CD4-positive, alpha-beta T cell (primary cell): Measurements from ENCODE around the gene DERL2. TPM values are rescaled to one million over a fixed set of nuclear protein-coding genes. Genes with fewer than 3 reads are reported as not detected.
A peak's percentile ranks its signal among the peaks of the same experiment; 100 is the strongest.
"Not testable (repeated sequence)": the region's sequence is repeated elsewhere in the genome, so short reads cannot be mapped to it uniquely, and the experiment has no call there.

Source experiments
- ATAC-seq: fragments of 200-7000 bp; cut with Tn5 transposase; one replicate; pipeline ENCODE4 v1.10.0; 2022; ENCODE audit warnings: mild to moderate bottlenecking; ENCODE audit not compliant: poor library complexity
- CTCF ChIA-PET: fragments of 350-600 bp; sonication (Branson Sonifier 250); formaldehyde crosslinking; loops from one replicate; lab custom pipeline; 2021; ENCODE audit warnings: antibody characterized with exemption, inconsistent platforms; lab: Charles Lee
- POLR2A ChIA-PET: fragments of 350-600 bp; sonication (Branson Sonifier 250); formaldehyde crosslinking; loops from one replicate; lab custom pipeline; 2021; ENCODE audit warnings: antibody characterized with exemption, inconsistent platforms; lab: Charles Lee
- DNase-seq, 14 experiments: peaks; one replicate each; pipeline ENCODE4 v3.0.0-alpha.2; 2013 to 2020; ENCODE audit warnings: mixed read lengths in 2 of 14
- H3K27ac ChIP-seq, 2 donors: one replicate each; pipeline versions ENCODE4 v1.5.1 to v1.7.0; 2013; ENCODE audit warnings: low read length in 2 of 2, low read depth in 1 of 2, mild to moderate bottlenecking in 1 of 2
- H3K27me3 ChIP-seq, 2 experiments: 1 replicate in 1 of 2; 2 replicates in 1 of 2; pipeline versions ENCODE4 v1.6.1 to v1.7.0; 2013; ENCODE audit warnings: low read length in 2 of 2, control low read depth in 1 of 2, mild to moderate bottlenecking in 1 of 2, moderate library complexity in 1 of 2; ENCODE audit not compliant: insufficient read depth in 2 of 2, control insufficient read depth in 1 of 2
- H3K36me3 ChIP-seq: one replicate; pipeline ENCODE4 v1.6.1; 2013; ENCODE audit warnings: low read length, control low read depth; ENCODE audit not compliant: insufficient read depth
- H3K4me1 ChIP-seq: one replicate; pipeline ENCODE4 v1.6.1; 2013; ENCODE audit warnings: low read length, control low read depth; ENCODE audit not compliant: insufficient read depth
- H3K4me3 ChIP-seq: one replicate; pipeline ENCODE4 v1.5.1; 2013; ENCODE audit warnings: mild to moderate bottlenecking, low read length, moderate library complexity
- H3K9me3 ChIP-seq, 2 experiments: 1 replicate in 1 of 2; 2 replicates in 1 of 2; pipeline versions ENCODE4 v1.6.1 to v1.7.0; 2013; ENCODE audit warnings: low read length in 2 of 2, mild to moderate bottlenecking in 2 of 2, control low read depth in 1 of 2, moderate library complexity in 1 of 2; ENCODE audit not compliant: control insufficient read depth in 1 of 2, insufficient read depth in 1 of 2
- H3K27ac Mint-ChIP-seq: one replicate; pipeline ENCODE4 v1.8.0; 2020; ENCODE audit warnings: mixed read lengths
- H3K27me3 Mint-ChIP-seq: one replicate; pipeline ENCODE4 v1.8.0; 2021; ENCODE audit warnings: mixed read lengths
- H3K36me3 Mint-ChIP-seq: one replicate; pipeline ENCODE4 v1.8.0; 2021; ENCODE audit warnings: low read depth, mixed read lengths
- H3K4me1 Mint-ChIP-seq: one replicate; pipeline ENCODE4 v1.8.0; 2021; ENCODE audit warnings: low read depth, mixed read lengths
- H3K4me3 Mint-ChIP-seq: one replicate; pipeline ENCODE4 v1.8.0; 2020; ENCODE audit warnings: mild to moderate bottlenecking, mixed read lengths
- H3K9me3 Mint-ChIP-seq: one replicate; pipeline ENCODE4 v1.8.0; 2020; ENCODE audit warnings: mixed read lengths
- intact Hi-C, 2 experiments: fragments of 100-400 bp; cut with DNase I in 1 of 2; cut with micrococcal nuclease in 1 of 2; formaldehyde crosslinking; loops; one replicate each; pipeline versions ENCODE4 v1.15.1 to v1.9.0; 2023 to 2025; cut with DNase I, micrococcal nuclease
- total RNA-seq, 174 experiments: library from RNA in 2 of 174; stranded (reverse) in 2 of 174; gene quantifications; one replicate each; pipeline ENCODE4 v1.2.3 and lab custom pipeline; 2021 to 2026
- TF ChIP-seq, protein P1 (sequence below): fragments of 200-600 bp; IDR thresholded peaks from one replicate; pipeline ENCODE4 v1.8.0; 2022; ENCODE audit warnings: antibody characterized with exemption, mild to moderate bottlenecking

Gene DERL2
- total RNA-seq, 2 experiments from 2014 or later, result 88.3 to 98.7 TPM

- peaks cover 64% of the 10 kb centered on the region for H3K36me3 ChIP-seq
- no peak overlapping the region for H3K27ac ChIP-seq
- intact Hi-C loops, result loop anchor here in 1 of 2 experiments (10.0 kb wide), 1 partner anchor 150 kb away; the partner anchor contains the start of gene RABEP1
- no peaks in the 10 kb centered on the region for H3K9me3 ChIP-seq
- peaks cover 35% of the 10 kb centered on the region for H3K4me1 Mint-ChIP-seq
- H3K27ac Mint-ChIP-seq, result peak overlapping the region; percentile 27
- no peak overlapping the region for H3K4me3 Mint-ChIP-seq
- ChIA-PET CTCF (no interaction called here), POLR2A (no interaction called here)
- ATAC-seq (no peak), DNase-seq (no peak)
- no peak overlapping the region for H3K4me3 ChIP-seq
- H3K36me3 Mint-ChIP-seq, result peaks cover 76% of the 10 kb centered on the region
- H3K27me3 Mint-ChIP-seq, result no peaks in the 10 kb centered on the region
- TF ChIP-seq, protein P1, sequence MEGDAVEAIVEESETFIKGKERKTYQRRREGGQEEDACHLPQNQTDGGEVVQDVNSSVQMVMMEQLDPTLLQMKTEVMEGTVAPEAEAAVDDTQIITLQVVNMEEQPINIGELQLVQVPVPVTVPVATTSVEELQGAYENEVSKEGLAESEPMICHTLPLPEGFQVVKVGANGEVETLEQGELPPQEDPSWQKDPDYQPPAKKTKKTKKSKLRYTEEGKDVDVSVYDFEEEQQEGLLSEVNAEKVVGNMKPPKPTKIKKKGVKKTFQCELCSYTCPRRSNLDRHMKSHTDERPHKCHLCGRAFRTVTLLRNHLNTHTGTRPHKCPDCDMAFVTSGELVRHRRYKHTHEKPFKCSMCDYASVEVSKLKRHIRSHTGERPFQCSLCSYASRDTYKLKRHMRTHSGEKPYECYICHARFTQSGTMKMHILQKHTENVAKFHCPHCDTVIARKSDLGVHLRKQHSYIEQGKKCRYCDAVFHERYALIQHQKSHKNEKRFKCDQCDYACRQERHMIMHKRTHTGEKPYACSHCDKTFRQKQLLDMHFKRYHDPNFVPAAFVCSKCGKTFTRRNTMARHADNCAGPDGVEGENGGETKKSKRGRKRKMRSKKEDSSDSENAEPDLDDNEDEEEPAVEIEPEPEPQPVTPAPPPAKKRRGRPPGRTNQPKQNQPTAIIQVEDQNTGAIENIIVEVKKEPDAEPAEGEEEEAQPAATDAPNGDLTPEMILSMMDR, result no peak
- no peaks in the 10 kb centered on the region for H3K27me3 ChIP-seq
- H3K4me1 ChIP-seq, result peaks cover 33% of the 10 kb centered on the region
- H3K9me3 Mint-ChIP-seq, result no peaks in the 10 kb centered on the region
Observed at GRCh38 chr17:5434984-5435383, 51.0 kb downstream of the DERL2 start.

DNA sequence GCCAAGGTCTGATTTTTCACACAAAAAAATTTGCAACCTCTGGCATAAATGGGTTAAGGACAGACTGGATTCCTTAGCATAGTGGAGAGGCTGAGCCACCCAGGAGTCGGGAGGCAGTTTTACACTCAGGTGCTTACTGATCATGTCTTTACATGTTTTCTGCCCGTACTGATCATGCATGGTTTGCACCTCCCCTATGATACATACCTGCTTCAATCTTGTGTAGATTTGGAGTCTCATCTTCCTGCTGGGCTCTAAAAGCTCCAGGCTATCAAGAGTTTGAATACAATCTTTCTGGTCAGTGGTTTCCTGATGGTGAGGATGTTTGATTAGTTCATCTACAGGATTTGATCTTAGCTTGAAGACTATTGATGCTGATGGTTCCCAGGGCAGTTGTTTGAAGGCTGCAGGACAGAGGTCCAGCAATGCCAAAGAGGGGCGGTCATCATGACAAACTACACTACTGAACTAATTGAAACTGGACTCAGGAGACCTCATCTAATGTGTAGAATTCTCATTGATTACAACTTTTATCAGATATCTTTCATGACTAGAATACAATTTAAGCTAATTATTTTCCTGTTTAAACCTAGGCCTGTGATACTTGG lies 53.9 kb downstream of the DERL2 start:
- H3K27me3 ChIP-seq, result no peaks in the 10 kb centered on the region
- H3K4me3 ChIP-seq, result no peak overlapping the region
- DNase-seq, result no peak
- Mint-ChIP-seq H3K27ac (peak overlapping the region; percentile 45), H3K4me3 (no peak overlapping the region), H3K9me3 (no peaks in the 10 kb centered on the region), H3K4me1 (peaks cover 10% of the 10 kb centered on the region), H3K27me3 (no peaks in the 10 kb centered on the region), H3K36me3 (peaks cover 92% of the 10 kb centered on the region)
- intact Hi-C loops, result loop anchor here in 1 of 2 experiments (10.0 kb wide), 1 partner anchor 147 kb away; the partner anchor contains the start of gene RABEP1
- no peak for ATAC-seq
- TF ChIP-seq, protein P1, result no peak
- no peaks in the 10 kb centered on the region for H3K9me3 ChIP-seq
- ChIA-PET POLR2A (interaction anchor here (2.1 kb wide), 1 partner anchor 12 kb away, joined by 9 read pairs; the partner anchor contains the start of genes NUP88 and RPAIN), CTCF (no interaction called here)
- peaks cover 11% of the 10 kb centered on the region for H3K4me1 ChIP-seq
- no peak overlapping the region for H3K27ac ChIP-seq
- H3K36me3 ChIP-seq, result peaks cover 84% of the 10 kb centered on the region

- H3K9me3 ChIP-seq, POLR2A ChIA-PET, H3K4me1 Mint-ChIP-seq, H3K27me3 Mint-ChIP-seq, H3K4me1 ChIP-seq, H3K4me3 ChIP-seq, DNase-seq, H3K27me3 ChIP-seq, H3K9me3 Mint-ChIP-seq, H3K27ac ChIP-seq, ATAC-seq, H3K4me3 Mint-ChIP-seq: not testable (repeated sequence)
- intact Hi-C loops, result loop anchor here in 1 of 2 experiments (10.0 kb wide), 1 partner anchor 146 kb away; the partner anchor contains the start of gene RABEP1
- Mint-ChIP-seq H3K36me3 (peaks cover 85% of the 10 kb centered on the region), H3K27ac (peak overlapping the region; percentile 45)
- CTCF ChIA-PET, result interaction anchor here (0.5 to 1.4 kb wide), 3 partner anchors 8 to 865 kb away, joined by 3 to 4 read pairs (median 4); no protein-coding TSS in a partner anchor
- peaks cover 87% of the 10 kb centered on the region for H3K36me3 ChIP-seq
Observed at GRCh38 chr17:5431234-5431633, 54.7 kb downstream of the DERL2 start.
